Parathyroid adenoma (tissue), 2 donors: ENCODE data around the gene TMEM87B.

ENCODE experiments used
- H2AFZ ChIP-seq: fragments of 300-600 bp; sonication (generic); one replicate; pipeline ENCODE4 v1.7.0; 2017; ENCODE audit warnings: antibody characterized with exemption, mild to moderate bottlenecking
- H3K27ac ChIP-seq: fragments of 300-600 bp; sonication (generic); one replicate; pipeline ENCODE4 v1.7.0; 2017
- H3K27me3 ChIP-seq: fragments of 300-600 bp; sonication (generic); one replicate; pipeline ENCODE4 v1.7.0; 2017; ENCODE audit warnings: low read length; ENCODE audit not compliant: control insufficient read depth, insufficient read depth
- H3K36me3 ChIP-seq: fragments of 300-600 bp; sonication (generic); one replicate; pipeline ENCODE4 v1.7.0; 2017; ENCODE audit warnings: low read length; ENCODE audit not compliant: control insufficient read depth, insufficient read depth
- H3K4me1 ChIP-seq: fragments of 300-600 bp; sonication (generic); one replicate; pipeline ENCODE4 v1.7.0; 2017; ENCODE audit warnings: control low read depth
- H3K4me2 ChIP-seq: fragments of 300-600 bp; sonication (generic); one replicate; pipeline ENCODE4 v1.7.0; 2017; ENCODE audit warnings: low read length
- H3K4me3 ChIP-seq: fragments of 300-600 bp; sonication (generic); one replicate; pipeline ENCODE4 v1.7.0; 2017; ENCODE audit warnings: low read depth, low read length
- H3K79me2 ChIP-seq: fragments of 300-600 bp; sonication (generic); one replicate; pipeline ENCODE4 v1.7.0; 2017; ENCODE audit warnings: control low read depth
- H3K9ac ChIP-seq: fragments of 300-600 bp; sonication (generic); one replicate; pipeline ENCODE4 v1.7.0; 2017; ENCODE audit warnings: mild to moderate bottlenecking
- H3K9me3 ChIP-seq: fragments of 300-600 bp; sonication (generic); one replicate; pipeline ENCODE4 v1.7.0; 2017; ENCODE audit warnings: low read length; ENCODE audit not compliant: control insufficient read depth
- CTCF ChIP-seq: fragments of 300-600 bp; sonication (generic); IDR thresholded peaks from one replicate; pipeline ENCODE4 v1.7.0; 2017; ENCODE audit warnings: antibody characterized with exemption, mild to moderate bottlenecking
- donor health status: primary hyperparathyroidism.

Gene TMEM87B

GRCh38 chr2:112147382-112148168, 92.5 kb downstream of the TMEM87B start:
- H3K9me3 ChIP-seq, result no peaks in the 10 kb centered on the region
- H3K36me3 ChIP-seq, result no peaks in the 10 kb centered on the region
- no peak overlapping the region for H3K9ac ChIP-seq
- no peaks in the 10 kb centered on the region for H3K4me1 ChIP-seq
- H3K4me2 ChIP-seq, result no peak overlapping the region
- no peak overlapping the region for H3K4me3 ChIP-seq
- TF ChIP-seq CTCF, result no peak
- H3K79me2 ChIP-seq, result no peaks in the 10 kb centered on the region
- H3K27me3 ChIP-seq, result no peaks in the 10 kb centered on the region
- no peak overlapping the region for H3K27ac ChIP-seq
- H2AFZ ChIP-seq, result no peak overlapping the region

GRCh38 chr2:112148477-112148876, 93.4 kb downstream of the TMEM87B start:
- no peak overlapping the region for H3K9ac ChIP-seq
- H3K79me2 ChIP-seq, result no peaks in the 10 kb centered on the region
- no peaks in the 10 kb centered on the region for H3K36me3 ChIP-seq
- no peak overlapping the region for H3K27ac ChIP-seq
- H3K4me2 ChIP-seq, result no peak overlapping the region
- H3K9me3 ChIP-seq, result no peaks in the 10 kb centered on the region
- no peak for TF ChIP-seq CTCF
- no peak overlapping the region for H3K4me3 ChIP-seq
- H3K27me3 ChIP-seq, result no peaks in the 10 kb centered on the region
- no peaks in the 10 kb centered on the region for H3K4me1 ChIP-seq
- no peak overlapping the region for H2AFZ ChIP-seq

DNA sequence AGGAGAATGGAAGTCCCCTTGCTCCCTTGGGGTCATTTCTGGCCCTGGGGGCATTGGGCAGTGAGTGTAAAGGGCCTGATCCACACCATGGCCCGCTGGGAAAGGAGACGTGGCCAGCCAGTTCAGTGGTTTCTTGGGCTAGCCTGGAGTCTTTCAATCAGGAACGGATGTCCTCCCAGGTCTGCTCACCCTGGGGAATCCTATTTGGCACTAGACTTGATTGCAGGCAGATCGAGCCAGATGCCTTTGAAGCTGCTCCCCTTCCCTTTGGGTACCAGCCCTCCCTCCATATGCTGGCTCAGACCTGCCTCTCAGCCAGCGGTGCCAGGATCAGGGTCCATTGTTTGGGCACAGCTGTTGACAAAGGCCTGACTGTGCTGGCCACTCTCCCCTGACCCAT, 94.1 kb downstream of the TMEM87B start:
- no peaks in the 10 kb centered on the region for H3K4me1 ChIP-seq
- H3K4me3 ChIP-seq, result no peak overlapping the region
- no peak overlapping the region for H3K4me2 ChIP-seq
- H3K9me3 ChIP-seq, result no peaks in the 10 kb centered on the region
- H3K27ac ChIP-seq, result no peak overlapping the region
- no peaks in the 10 kb centered on the region for H3K79me2 ChIP-seq
- no peak overlapping the region for H3K9ac ChIP-seq
- TF ChIP-seq CTCF, result no peak
- H3K36me3 ChIP-seq, result no peaks in the 10 kb centered on the region
- no peaks in the 10 kb centered on the region for H3K27me3 ChIP-seq
- no peak overlapping the region for H2AFZ ChIP-seq

- Histone ChIP-seq H3K4me3 (no peak overlapping the region), H3K27me3 (no peaks in the 10 kb centered on the region)
Observed at GRCh38 chr2:112149866-112150435, 94.9 kb downstream of the TMEM87B start.

More at GRCh38 chr2:112149866-112150435, 94.9 kb downstream of the TMEM87B start:
- no peak for TF ChIP-seq CTCF
- H3K27ac ChIP-seq, result no peak overlapping the region
- H2AFZ ChIP-seq, result no peak overlapping the region
- H3K4me2 ChIP-seq, result no peak overlapping the region
- H3K36me3 ChIP-seq, result no peaks in the 10 kb centered on the region
- no peaks in the 10 kb centered on the region for H3K9me3 ChIP-seq
- H3K79me2 ChIP-seq, result no peaks in the 10 kb centered on the region
- H3K4me1 ChIP-seq, result no peaks in the 10 kb centered on the region
- no peak overlapping the region for H3K9ac ChIP-seq
